OCI-LY1 (cell line): ENCODE measurements around the gene GGT5.

ENCODE experiments used
- H2AFZ ChIP-seq: fragments of 200-600 bp; sonication (generic), shearing (Covaris generic); 2 replicates; pipeline ENCODE4 v1.6.0; 2014; ENCODE audit warnings: antibody characterized with exemption, mild to moderate bottlenecking, low read length
- H3F3A ChIP-seq: fragments of 200-600 bp; sonication (generic), shearing (Covaris generic); 2 replicates; pipeline ENCODE4 v1.6.0; 2014; ENCODE audit warnings: mild to moderate bottlenecking, antibody characterized with exemption, low read length, moderate library complexity; ENCODE audit not compliant: insufficient read depth
- H3K27ac ChIP-seq: fragments of 200-600 bp; sonication (generic); 2 replicates; pipeline ENCODE4 v1.5.1; 2014; ENCODE audit warnings: low read length, mixed run types, mild to moderate bottlenecking, low read depth; ENCODE audit not compliant: poor library complexity, severe bottlenecking
- H3K27me3 ChIP-seq: fragments of 200-600 bp; sonication (generic); 2 replicates; pipeline ENCODE4 v1.6.0; 2014; ENCODE audit warnings: antibody characterized with exemption, mild to moderate bottlenecking, low read length, moderate library complexity; ENCODE audit not compliant: insufficient read depth
- H3K36me3 ChIP-seq: fragments of 200-600 bp; sonication (generic); 2 replicates; pipeline ENCODE4 v1.6.1; 2014; ENCODE audit warnings: mild to moderate bottlenecking, antibody characterized with exemption, low read length, moderate library complexity, mixed read lengths; ENCODE audit not compliant: insufficient read depth
- H3K4me1 ChIP-seq: fragments of 200-600 bp; sonication (generic); 2 replicates; pipeline ENCODE4 v1.5.1; 2014; ENCODE audit warnings: mild to moderate bottlenecking, low read length, moderate library complexity; ENCODE audit not compliant: insufficient read depth, severe bottlenecking
- H3K4me2 ChIP-seq: fragments of 200-600 bp; sonication (generic), shearing (Covaris generic); 2 replicates; pipeline ENCODE4 v1.6.1; 2014; ENCODE audit warnings: low read length
- H3K4me3 ChIP-seq: fragments of 200-600 bp; sonication (generic); 2 replicates; pipeline ENCODE4 v1.5.1; 2014; ENCODE audit warnings: low read length, low read depth, mild to moderate bottlenecking, mixed read lengths; ENCODE audit not compliant: poor library complexity, severe bottlenecking
- H3K79me2 ChIP-seq: fragments of 200-600 bp; shearing (Covaris generic); 2 replicates; pipeline ENCODE4 v1.6.1; 2016; ENCODE audit warnings: mixed run types, low read length, mixed read lengths; ENCODE audit not compliant: insufficient read depth
- H3K9ac ChIP-seq: fragments of 200-600 bp; sonication (generic), shearing (Covaris generic); 2 replicates; pipeline ENCODE4 v1.6.1; 2014; ENCODE audit warnings: mild to moderate bottlenecking, low read length, mixed read lengths
- H3K9me2 ChIP-seq: fragments of 200-600 bp; sonication (generic), shearing (Covaris generic); 2 replicates; pipeline ENCODE4 v1.6.1; 2014; ENCODE audit warnings: low read depth, mild to moderate bottlenecking, low read length, mixed read lengths
- H3K9me3 ChIP-seq: fragments of 200-600 bp; shearing (Covaris generic); 2 replicates; pipeline ENCODE4 v1.6.1; 2014; ENCODE audit warnings: low read length, mixed read lengths
- H4K20me1 ChIP-seq: fragments of 200-600 bp; sonication (generic), shearing (Covaris generic); 2 replicates; pipeline ENCODE4 v1.6.0; 2016; ENCODE audit warnings: mild to moderate bottlenecking, low read length; ENCODE audit not compliant: insufficient read depth
- CTCF ChIP-seq: fragments of 200-600 bp; sonication (generic), shearing (Covaris generic); IDR thresholded peaks from 2 replicates; pipeline ENCODE4 v1.5.1; 2017; ENCODE audit warnings: mild to moderate bottlenecking, antibody characterized with exemption, low read length, moderate library complexity, mixed read lengths
- EZH2 ChIP-seq: fragments of 200-600 bp; sonication (generic), shearing (Covaris generic); IDR thresholded peaks from 2 replicates; pipeline ENCODE4 v1.8.0; 2017; ENCODE audit warnings: borderline replicate concordance, mixed run types, mild to moderate bottlenecking, antibody characterized with exemption, low read length, moderate library complexity, mixed read lengths

The GGT5 gene

GRCh38 chr22:24236656-24237055 is 8.2 kb downstream of the GGT5 start:
- no peaks in the 10 kb centered on the region for H3K9me3 ChIP-seq
- no peak overlapping the region for H3K27ac ChIP-seq
- H3K9me2 ChIP-seq, result no peaks in the 10 kb centered on the region
- H4K20me1 ChIP-seq, result no peaks in the 10 kb centered on the region
- no peaks in the 10 kb centered on the region for H3K79me2 ChIP-seq
- no peaks in the 10 kb centered on the region for H3K4me1 ChIP-seq
- H3K27me3 ChIP-seq, result no peaks in the 10 kb centered on the region
- H3K4me3 ChIP-seq, result no peak overlapping the region
- H2AFZ ChIP-seq, result no peak overlapping the region
- H3K4me2 ChIP-seq, result no peak overlapping the region
- TF ChIP-seq CTCF (no peak), EZH2 (no peak)
- no peaks in the 10 kb centered on the region for H3F3A ChIP-seq
- no peak overlapping the region for H3K9ac ChIP-seq
- no peaks in the 10 kb centered on the region for H3K36me3 ChIP-seq

GRCh38 chr22:24235315-24235714 is 9.6 kb downstream of the GGT5 start:
- Histone ChIP-seq H3K36me3 (no peaks in the 10 kb centered on the region), H3K9me3 (no peaks in the 10 kb centered on the region), H4K20me1 (no peaks in the 10 kb centered on the region), H3K27me3 (no peaks in the 10 kb centered on the region), H3K9me2 (no peaks in the 10 kb centered on the region), H3K4me1 (no peaks in the 10 kb centered on the region), H2AFZ (no peak overlapping the region), H3K4me3 (no peak overlapping the region), H3K79me2 (no peaks in the 10 kb centered on the region), H3F3A (no peaks in the 10 kb centered on the region), H3K27ac (no peak overlapping the region), H3K9ac (no peak overlapping the region), H3K4me2 (no peak overlapping the region)
- no peak for TF ChIP-seq EZH2
- TF ChIP-seq CTCF, result no peak

- Histone ChIP-seq H3K79me2 (no peaks in the 10 kb centered on the region), H2AFZ (no peak overlapping the region), H3K9me2 (no peaks in the 10 kb centered on the region), H3K36me3 (no peaks in the 10 kb centered on the region), H3K27me3 (no peaks in the 10 kb centered on the region), H4K20me1 (no peaks in the 10 kb centered on the region), H3K4me3 (no peak overlapping the region), H3F3A (no peaks in the 10 kb centered on the region), H3K4me1 (no peaks in the 10 kb centered on the region), H3K4me2 (no peak overlapping the region), H3K9me3 (no peaks in the 10 kb centered on the region), H3K9ac (no peak overlapping the region), H3K27ac (no peak overlapping the region)
- no peak for TF ChIP-seq CTCF
- no peak for TF ChIP-seq EZH2
These were observed 11.1 kb downstream of the GGT5 start for GRCh38 chr22:24233816-24234215.
